Measurements from ENCODE around the gene TRPC4. TPM values are rescaled to one million over a fixed set of nuclear protein-coding genes. Genes with fewer than 3 reads are reported as not detected.

Gene TRPC4
- total RNA-seq, 1 experiment from 2014 or later: 19.0 TPM

- H2BK12ac ChIP-seq (ENCODE audit: insufficient read length, low read depth, low read length): no peak overlapping the region
- H2BK15ac ChIP-seq (ENCODE audit: low read depth, low read length): no peak overlapping the region
- H2AFZ ChIP-seq (ENCODE audit: low read length): no peak overlapping the region
- no peak overlapping the region for H3T11ph ChIP-seq (ENCODE audit: low read length)
- H3K9me3 Mint-ChIP-seq: no peaks in the 10 kb centered on the region
- H3K9ac ChIP-seq (ENCODE audit: extremely low read depth, insufficient read length, low read length): peak overlapping the region; percentile 73
- no peak overlapping the region for H3K4ac ChIP-seq (ENCODE audit: low read depth, low read length)
- H4K5ac ChIP-seq (ENCODE audit: insufficient read length, low read depth, low read length): no peak overlapping the region
- H3K4me1 Mint-ChIP-seq: peaks cover 22 to 37% of the 10 kb centered on the region in 2 experiments
- no peak overlapping the region for H3K56ac ChIP-seq (ENCODE audit: insufficient read length, low read depth, low read length)
- H3K27ac Mint-ChIP-seq: peak overlapping the region; percentile 80 to 95 (median 90)
- no peaks in the 10 kb centered on the region for H3K79me2 ChIP-seq (ENCODE audit: insufficient read depth, low read length)
- no peaks in the 10 kb centered on the region for H3K9me3 ChIP-seq (ENCODE audit: control insufficient read depth, low read depth, low read length)
- H2BK20ac ChIP-seq (ENCODE audit: low read depth, low read length, poor library complexity, severe bottlenecking): no peak overlapping the region
- H4K8ac ChIP-seq (replicated peaks; ENCODE audit: insufficient read length, low read depth, low read length): no peak overlapping the region
- no CpG with 5 or more reads among the region's 19 CpGs for WGBS (ENCODE audit: extremely low coverage, insufficient read length, low lambda C conversion rate)
- H3K79me1 ChIP-seq (ENCODE audit: insufficient read depth, low read depth, low read length, poor library complexity, severe bottlenecking): no peaks in the 10 kb centered on the region
- H3K27me3 Mint-ChIP-seq (ENCODE audit: low read depth): peaks cover 14% of the 10 kb centered on the region
- TF ChIP-seq, protein P1, sequence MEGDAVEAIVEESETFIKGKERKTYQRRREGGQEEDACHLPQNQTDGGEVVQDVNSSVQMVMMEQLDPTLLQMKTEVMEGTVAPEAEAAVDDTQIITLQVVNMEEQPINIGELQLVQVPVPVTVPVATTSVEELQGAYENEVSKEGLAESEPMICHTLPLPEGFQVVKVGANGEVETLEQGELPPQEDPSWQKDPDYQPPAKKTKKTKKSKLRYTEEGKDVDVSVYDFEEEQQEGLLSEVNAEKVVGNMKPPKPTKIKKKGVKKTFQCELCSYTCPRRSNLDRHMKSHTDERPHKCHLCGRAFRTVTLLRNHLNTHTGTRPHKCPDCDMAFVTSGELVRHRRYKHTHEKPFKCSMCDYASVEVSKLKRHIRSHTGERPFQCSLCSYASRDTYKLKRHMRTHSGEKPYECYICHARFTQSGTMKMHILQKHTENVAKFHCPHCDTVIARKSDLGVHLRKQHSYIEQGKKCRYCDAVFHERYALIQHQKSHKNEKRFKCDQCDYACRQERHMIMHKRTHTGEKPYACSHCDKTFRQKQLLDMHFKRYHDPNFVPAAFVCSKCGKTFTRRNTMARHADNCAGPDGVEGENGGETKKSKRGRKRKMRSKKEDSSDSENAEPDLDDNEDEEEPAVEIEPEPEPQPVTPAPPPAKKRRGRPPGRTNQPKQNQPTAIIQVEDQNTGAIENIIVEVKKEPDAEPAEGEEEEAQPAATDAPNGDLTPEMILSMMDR (conservative IDR thresholded peaks at IDR 0.05): no peak
- H3K23ac ChIP-seq (ENCODE audit: insufficient read length, low read depth, low read length): no peak overlapping the region
- no peaks in the 10 kb centered on the region for H4K20me1 ChIP-seq (ENCODE audit: control insufficient read depth, insufficient read depth, insufficient read length)
- no peaks in the 10 kb centered on the region; the same call in 1 of the 2 replicates for H3K27me3 ChIP-seq (ENCODE audit: insufficient read depth, low read length)
- H3K14ac ChIP-seq (ENCODE audit: insufficient read depth, low read length): peak overlapping the region; percentile 39; the same call in 1 of the 2 replicates
- no peak overlapping the region for H2BK5ac ChIP-seq (ENCODE audit: insufficient read length, low read length)
- H3K4me1 ChIP-seq (ENCODE audit: insufficient read depth, low read length): no peaks in the 10 kb centered on the region; the same call in 1 of the 2 replicates
- H3K4me2 ChIP-seq (ENCODE audit: insufficient read depth, insufficient read length, low read length): peak overlapping the region; percentile 91
- H3K18ac ChIP-seq (ENCODE audit: insufficient read length, low read depth, low read length): no peak overlapping the region
- no peak overlapping the region for H2BK120ac ChIP-seq (ENCODE audit: low read depth, low read length, poor library complexity, severe bottlenecking)
- peaks cover 14% of the 10 kb centered on the region for H3K23me2 ChIP-seq (ENCODE audit: insufficient read length, low read depth, low read length, poor library complexity, severe bottlenecking)
- H3K4me3 Mint-ChIP-seq: peak overlapping the region; percentile 85 to 98
- DNase-seq: peak; percentile 40
- no peak overlapping the region for H4K91ac ChIP-seq (ENCODE audit: insufficient read length, low read depth, low read length)
- no peak overlapping the region for H2AK5ac ChIP-seq (ENCODE audit: insufficient read length, low read length)
- no peaks in the 10 kb centered on the region; a peak in 1 of 7 replicates for H3K36me3 Mint-ChIP-seq (ENCODE audit: insufficient read depth in 1 of 3, low read depth in 3 of 3)
- no peak overlapping the region for H3K27ac ChIP-seq (ENCODE audit: insufficient read length, low read depth, low read length)
These were observed 141 bp downstream of the TRPC4 start for GRCh38 chr13:37869506-37869755.

All from H9 (cell line).